Heart right ventricle (tissue), 16 donors: Measurements from ENCODE around the gene BDKRB1. TPM values are rescaled to one million over a fixed set of nuclear protein-coding genes. Genes with fewer than 3 reads are reported as not detected.

Experiments
- ATAC-seq, 8 donors: fragments of 200-7000 bp; cut with Tn5 transposase; one replicate each; pipeline ENCODE4 v1.9.1; 2020; ENCODE audit warnings: mild to moderate bottlenecking in 8 of 8, moderate library complexity in 8 of 8, moderate number of reproducible peaks in 1 of 8
- DNase-seq, 2 donors: peaks; one replicate each; pipeline ENCODE4 v3.0.0-alpha.2; 2020
- H3K27ac ChIP-seq, 10 donors: fragments of 200-600 bp; sonication (generic) in 2 of 10; one replicate each; pipeline versions ENCODE4 v1.5.0 to v1.8.0; 2020 to 2022; ENCODE audit warnings: mild to moderate bottlenecking in 3 of 10
- H3K27me3 ChIP-seq, 7 donors: fragments of 200-600 bp; one replicate each; pipeline ENCODE4 v1.8.0; 2021 to 2022; ENCODE audit warnings: mild to moderate bottlenecking in 2 of 7
- H3K36me3 ChIP-seq, 9 donors: fragments of 200-600 bp; sonication (generic) in 1 of 9; one replicate each; pipeline versions ENCODE4 v1.5.0 to v1.8.0; 2020 to 2022; ENCODE audit warnings: mild to moderate bottlenecking in 2 of 9
- H3K4me1 ChIP-seq, 9 donors: fragments of 200-600 bp; sonication (generic) in 1 of 9; one replicate each; pipeline versions ENCODE4 v1.5.0 to v1.8.0; 2020 to 2022; ENCODE audit warnings: mild to moderate bottlenecking in 4 of 9
- H3K4me3 ChIP-seq, 10 donors: fragments of 200-600 bp; sonication (generic) in 2 of 10; one replicate each; pipeline versions ENCODE4 v1.5.0 to v1.8.0; 2020 to 2022; ENCODE audit warnings: mild to moderate bottlenecking in 7 of 10, moderate library complexity in 2 of 10
- H3K9me3 ChIP-seq, 11 donors: fragments of 200-600 bp in 10 of 11; sonication (generic) in 2 of 11; one replicate each; pipeline versions ENCODE4 v1.5.0 to v1.8.0; 2013 to 2022; ENCODE audit warnings: mild to moderate bottlenecking in 2 of 11, control low read depth in 1 of 11, moderate library complexity in 1 of 11
- WGBS, 2 donors: extraction: QIAGEN DNeasy Blood & Tissue Kit; methylation state at CpG; one replicate each; pipeline ENCODE4 v1.1.7; 2013; ENCODE audit warnings: inconsistent platforms in 1 of 2; 5-methylcytosine and 5-hydroxymethylcytosine counted together
- intact Hi-C, 10 donors: fragments of 100-400 bp; cut with DNase I; formaldehyde crosslinking; loops; one replicate each; pipeline versions ENCODE4 v1.11.1 to v1.14.2; 2022
- polyA plus RNA-seq, 2 donors: library from polyadenylated mRNA; stranded (reverse); fragments of 200-250 nt; gene quantifications; one replicate each; pipeline ENCODE4 v1.2.3, GENCODE V29; 2013
- total RNA-seq, 10 donors: library from RNA; stranded (reverse); fragmentation: NEBNext Ultra II Directional in 3 of 10; extraction: Animal tissue kit (Norgen Biotek cat#: 25700) in 3 of 10; gene quantifications; one replicate each; pipeline versions ENCODE4 v1.2.1 to v1.2.4, GENCODE V29; 2021 to 2023
- TF ChIP-seq, protein P1 (sequence below), 9 donors: fragments of 200-600 bp; sonication (generic) in 2 of 9; IDR thresholded peaks; one replicate each; pipeline versions ENCODE4 v1.5.0 to v1.8.0; 2021 to 2022; ENCODE audit warnings: antibody characterized with exemption in 9 of 9, mild to moderate bottlenecking in 5 of 9, moderate library complexity in 1 of 9
- donor health status: Arrhythmogenic right ventricular cardiomyopathy.
- donor health status: ischemic (EF 13 %, LVEDD 7.1; RV severe dilation, severe dysfunction).
- donor health status: healthy with polysubstance abuse.
- donor health status: DM: no; HTN: yes; CAD: no.
- donor health status: DM: no; HTN: no; CAD: no.
- donor health status: ischemic (EF 25% LVEDD 6.9; RV normal size, moderate dysfunction).
- donor health status: ischemic (EF 25% LVEDD 5.7; RV mildly dilated, moderate dysfunction).
- donor health status: healthy.
- donor health status: DM: yes; HTN: yes; CAD: no.
- donor health status: Ischemic cardiomyopathy.
- donor health status: ischemic (EF 35%, LVEDD 5.7; RV mildly dilated, moderate dysfunction).
- donor health status: nonischemic (EF 11% LVEDD 7.7; RV severe dilation, severe dysfunction).
- donor health status: DM: yes; HTN: yes; CAD: no.
- donor health status: PGD.
- donor health status: ischemic (EF 29% LVEDD 5.4; RV normal size, mild dysfunction).
- donor health status: nonischemic (EF 23%, LVEDD 6.1; RV moderate dilation, normal function).

Gene BDKRB1
- total and polyA plus RNA-seq, 12 donors: 0.09 to 0.66 (median 0.39) TPM; not detected in 9

DNA sequence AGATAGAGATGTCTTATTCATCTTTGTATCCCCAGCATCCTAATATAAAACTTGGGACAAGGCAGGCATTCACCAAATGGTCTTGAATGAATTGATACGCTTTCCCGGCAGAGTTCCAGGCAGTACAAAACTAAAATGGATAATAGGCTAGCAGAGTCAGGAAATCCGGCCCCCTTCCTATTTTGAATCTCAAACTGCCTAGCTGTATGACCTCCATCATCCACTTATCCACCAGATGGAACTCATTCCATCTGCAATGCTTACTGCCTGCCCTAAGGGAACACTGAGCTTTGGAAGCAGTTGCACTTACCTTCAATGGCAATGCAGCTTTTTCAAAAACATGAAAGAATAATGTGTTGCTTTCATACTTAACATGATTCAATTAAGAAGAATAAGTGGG lies 43.4 kb downstream of the BDKRB1 start:
- Histone ChIP-seq H3K27me3 (no peaks in the 10 kb centered on the region), H3K4me1 (no peaks in the 10 kb centered on the region), H3K27ac (no peak overlapping the region), H3K9me3 (no peaks in the 10 kb centered on the region), H3K4me3 (no peak overlapping the region), H3K36me3 (peaks cover 0 to 78% (median 33%) of the 10 kb centered on the region in 9 donors)
- ATAC-seq (no peak), DNase-seq (no peak)
- 42 to 45% methylated on average over 3 of the region's 3 CpGs for WGBS, 2 donors
- intact Hi-C loops: loop anchor here in 7 of 10 donors (5.0 to 10.0 kb wide), 2 partner anchors 123 to 125 kb away; no protein-coding TSS in a partner anchor
- TF ChIP-seq, protein P1, sequence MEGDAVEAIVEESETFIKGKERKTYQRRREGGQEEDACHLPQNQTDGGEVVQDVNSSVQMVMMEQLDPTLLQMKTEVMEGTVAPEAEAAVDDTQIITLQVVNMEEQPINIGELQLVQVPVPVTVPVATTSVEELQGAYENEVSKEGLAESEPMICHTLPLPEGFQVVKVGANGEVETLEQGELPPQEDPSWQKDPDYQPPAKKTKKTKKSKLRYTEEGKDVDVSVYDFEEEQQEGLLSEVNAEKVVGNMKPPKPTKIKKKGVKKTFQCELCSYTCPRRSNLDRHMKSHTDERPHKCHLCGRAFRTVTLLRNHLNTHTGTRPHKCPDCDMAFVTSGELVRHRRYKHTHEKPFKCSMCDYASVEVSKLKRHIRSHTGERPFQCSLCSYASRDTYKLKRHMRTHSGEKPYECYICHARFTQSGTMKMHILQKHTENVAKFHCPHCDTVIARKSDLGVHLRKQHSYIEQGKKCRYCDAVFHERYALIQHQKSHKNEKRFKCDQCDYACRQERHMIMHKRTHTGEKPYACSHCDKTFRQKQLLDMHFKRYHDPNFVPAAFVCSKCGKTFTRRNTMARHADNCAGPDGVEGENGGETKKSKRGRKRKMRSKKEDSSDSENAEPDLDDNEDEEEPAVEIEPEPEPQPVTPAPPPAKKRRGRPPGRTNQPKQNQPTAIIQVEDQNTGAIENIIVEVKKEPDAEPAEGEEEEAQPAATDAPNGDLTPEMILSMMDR (IDR thresholded peaks at IDR 0.05): no peak

DNA sequence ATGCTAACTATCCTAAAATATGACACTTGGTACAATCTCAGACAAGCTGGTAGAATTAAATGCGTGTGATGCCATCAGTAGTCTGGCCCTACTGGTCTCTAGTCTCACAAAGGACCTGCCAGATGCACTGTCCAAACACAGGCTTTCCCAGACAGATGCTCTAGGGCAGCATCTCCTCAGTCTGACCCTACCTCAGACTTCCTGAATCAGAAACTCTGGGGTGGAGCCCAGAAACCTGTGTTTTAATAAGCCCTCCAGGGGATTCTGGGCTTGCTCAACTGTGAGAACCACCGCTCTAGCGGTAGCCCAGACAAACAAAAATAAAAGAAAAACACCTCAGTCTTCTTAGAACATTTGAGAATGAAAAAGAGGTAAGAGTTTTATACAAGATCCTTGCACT lies 48.0 kb downstream of the BDKRB1 start:
- ATAC-seq (no peak), DNase-seq (no peak)
- 91 to 92% methylated on average over 3 of the region's 3 CpGs for WGBS, 2 donors
- Histone ChIP-seq H3K4me1 (no peaks in the 10 kb centered on the region), H3K36me3 (peaks cover 0 to 97% (median 53%) of the 10 kb centered on the region in 9 donors), H3K27ac (no peak overlapping the region), H3K4me3 (no peak overlapping the region), H3K27me3 (no peaks in the 10 kb centered on the region), H3K9me3 (no peaks in the 10 kb centered on the region)
- TF ChIP-seq, protein P1 (IDR thresholded peaks at IDR 0.05): no peak
- intact Hi-C loops: loop anchor here in 1 of 10 donors (5.0 kb wide), 1 partner anchor 118 kb away; no protein-coding TSS in a partner anchor

DNA sequence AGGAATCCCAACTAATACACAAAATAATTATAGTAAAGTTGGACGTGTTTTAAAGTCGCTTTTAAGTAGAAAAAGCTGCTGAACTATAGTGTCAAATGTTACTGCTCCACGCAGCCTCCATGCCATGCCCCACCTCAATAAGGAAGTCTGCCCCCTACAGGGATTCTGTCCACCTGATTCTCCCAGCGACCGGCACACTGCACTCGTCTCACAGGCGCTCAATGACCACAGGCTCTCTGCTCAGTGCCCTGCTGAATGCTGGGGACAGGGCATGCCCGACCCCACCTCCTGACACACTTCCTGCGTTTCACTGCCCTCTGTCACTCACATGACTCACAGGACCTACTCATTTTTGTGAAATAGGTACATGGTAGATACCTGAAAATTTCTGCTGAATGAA lies 48.9 kb downstream of the BDKRB1 start:
- H3K4me3 ChIP-seq: no peak overlapping the region
- no peaks in the 10 kb centered on the region for H3K27me3 ChIP-seq
- intact Hi-C loops: loop anchor here in 2 of 10 donors (5.0 kb wide), 1 partner anchor 117 kb away; no protein-coding TSS in a partner anchor
- no peaks in the 10 kb centered on the region for H3K4me1 ChIP-seq
- DNase-seq: no peak
- no peak for ATAC-seq
- WGBS, 2 donors: 80 to 87% methylated on average over 9 of the region's 9 CpGs
- H3K36me3 ChIP-seq: peaks cover 0 to 97% (median 57%) of the 10 kb centered on the region in 9 donors
- no peaks in the 10 kb centered on the region for H3K9me3 ChIP-seq
- H3K27ac ChIP-seq: no peak overlapping the region
- TF ChIP-seq, protein P1 (IDR thresholded peaks at IDR 0.05): peak in 1 of 9 donors; percentile 15

DNA sequence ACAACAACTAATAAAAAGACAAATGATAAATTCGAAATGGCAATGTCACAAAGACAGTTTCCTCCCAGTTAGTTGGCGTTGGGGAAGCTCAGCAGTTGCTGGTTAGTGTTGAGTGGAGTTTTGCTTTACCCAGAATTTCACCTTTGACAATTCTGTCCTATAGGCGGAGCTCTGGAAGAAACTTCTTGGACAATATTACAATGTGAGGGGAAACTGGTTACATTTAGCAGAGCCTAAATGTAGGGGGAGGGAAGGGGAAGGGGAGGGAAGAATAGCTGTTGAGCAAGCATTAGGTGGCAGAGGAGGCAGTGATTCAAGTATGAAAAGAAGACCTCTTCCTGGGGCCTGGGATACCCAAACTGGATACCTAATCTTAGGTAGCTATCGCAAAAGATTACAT lies 51.4 kb downstream of the BDKRB1 start:
- Histone ChIP-seq H3K36me3 (peaks cover 0 to 97% (median 66%) of the 10 kb centered on the region in 9 donors), H3K4me3 (no peak overlapping the region), H3K27ac (no peak overlapping the region), H3K27me3 (no peaks in the 10 kb centered on the region), H3K9me3 (no peaks in the 10 kb centered on the region), H3K4me1 (no peaks in the 10 kb centered on the region)
- intact Hi-C loops: loop anchor here in 1 of 10 donors (5.0 kb wide), 1 partner anchor 115 kb away; no protein-coding TSS in a partner anchor
- DNase-seq: no peak
- no peak for ATAC-seq
- TF ChIP-seq, protein P1 (IDR thresholded peaks at IDR 0.05): no peak
- WGBS, 2 donors: 84 to 92% methylated on average over 4 of the region's 4 CpGs
